OCI-LY1 (cell line): ENCODE results near the gene ZFHX3.
A peak's percentile ranks its signal among the peaks of the same experiment; 100 is the strongest.

Experiments used
- H2AFZ ChIP-seq: fragments of 200-600 bp; sonication (generic), shearing (Covaris generic); 2 replicates; pipeline ENCODE4 v1.6.0; 2014; ENCODE audit warnings: antibody characterized with exemption, mild to moderate bottlenecking, low read length
- H3F3A ChIP-seq: fragments of 200-600 bp; sonication (generic), shearing (Covaris generic); 2 replicates; pipeline ENCODE4 v1.6.0; 2014; ENCODE audit warnings: mild to moderate bottlenecking, antibody characterized with exemption, low read length, moderate library complexity; ENCODE audit not compliant: insufficient read depth
- H3K27ac ChIP-seq: fragments of 200-600 bp; sonication (generic); 2 replicates; pipeline ENCODE4 v1.5.1; 2014; ENCODE audit warnings: low read length, mixed run types, mild to moderate bottlenecking, low read depth; ENCODE audit not compliant: poor library complexity, severe bottlenecking
- H3K27me3 ChIP-seq: fragments of 200-600 bp; sonication (generic); 2 replicates; pipeline ENCODE4 v1.6.0; 2014; ENCODE audit warnings: antibody characterized with exemption, mild to moderate bottlenecking, low read length, moderate library complexity; ENCODE audit not compliant: insufficient read depth
- H3K36me3 ChIP-seq: fragments of 200-600 bp; sonication (generic); 2 replicates; pipeline ENCODE4 v1.6.1; 2014; ENCODE audit warnings: mild to moderate bottlenecking, antibody characterized with exemption, low read length, moderate library complexity, mixed read lengths; ENCODE audit not compliant: insufficient read depth
- H3K4me1 ChIP-seq: fragments of 200-600 bp; sonication (generic); 2 replicates; pipeline ENCODE4 v1.5.1; 2014; ENCODE audit warnings: mild to moderate bottlenecking, low read length, moderate library complexity; ENCODE audit not compliant: insufficient read depth, severe bottlenecking
- H3K4me2 ChIP-seq: fragments of 200-600 bp; sonication (generic), shearing (Covaris generic); 2 replicates; pipeline ENCODE4 v1.6.1; 2014; ENCODE audit warnings: low read length
- H3K4me3 ChIP-seq: fragments of 200-600 bp; sonication (generic); 2 replicates; pipeline ENCODE4 v1.5.1; 2014; ENCODE audit warnings: low read length, low read depth, mild to moderate bottlenecking, mixed read lengths; ENCODE audit not compliant: poor library complexity, severe bottlenecking
- H3K79me2 ChIP-seq: fragments of 200-600 bp; shearing (Covaris generic); 2 replicates; pipeline ENCODE4 v1.6.1; 2016; ENCODE audit warnings: mixed run types, low read length, mixed read lengths; ENCODE audit not compliant: insufficient read depth
- H3K9ac ChIP-seq: fragments of 200-600 bp; sonication (generic), shearing (Covaris generic); 2 replicates; pipeline ENCODE4 v1.6.1; 2014; ENCODE audit warnings: mild to moderate bottlenecking, low read length, mixed read lengths
- H3K9me2 ChIP-seq: fragments of 200-600 bp; sonication (generic), shearing (Covaris generic); 2 replicates; pipeline ENCODE4 v1.6.1; 2014; ENCODE audit warnings: low read depth, mild to moderate bottlenecking, low read length, mixed read lengths
- H3K9me3 ChIP-seq: fragments of 200-600 bp; shearing (Covaris generic); 2 replicates; pipeline ENCODE4 v1.6.1; 2014; ENCODE audit warnings: low read length, mixed read lengths
- H4K20me1 ChIP-seq: fragments of 200-600 bp; sonication (generic), shearing (Covaris generic); 2 replicates; pipeline ENCODE4 v1.6.0; 2016; ENCODE audit warnings: mild to moderate bottlenecking, low read length; ENCODE audit not compliant: insufficient read depth
- CTCF ChIP-seq: fragments of 200-600 bp; sonication (generic), shearing (Covaris generic); IDR thresholded peaks from 2 replicates; pipeline ENCODE4 v1.5.1; 2017; ENCODE audit warnings: mild to moderate bottlenecking, antibody characterized with exemption, low read length, moderate library complexity, mixed read lengths
- EZH2 ChIP-seq: fragments of 200-600 bp; sonication (generic), shearing (Covaris generic); IDR thresholded peaks from 2 replicates; pipeline ENCODE4 v1.8.0; 2017; ENCODE audit warnings: borderline replicate concordance, mixed run types, mild to moderate bottlenecking, antibody characterized with exemption, low read length, moderate library complexity, mixed read lengths

ZFHX3 gene

GRCh38 chr16:72995151-72995881 lies 52.6 kb downstream of the ZFHX3 start:
- H3K4me1 ChIP-seq = no peaks in the 10 kb centered on the region
- no peaks in the 10 kb centered on the region for H3K79me2 ChIP-seq
- H3K27me3 ChIP-seq = 0 out of 2 replicates have a peak, but pooled peaks cover 4% of the 10 kb centered on the region

GRCh38 chr16:72992142-72992601 lies 55.8 kb downstream of the ZFHX3 start:
- H3K27me3 ChIP-seq = no peaks in the 10 kb centered on the region
- H4K20me1 ChIP-seq = no peaks in the 10 kb centered on the region
- H3K79me2 ChIP-seq = no peaks in the 10 kb centered on the region
- H3K9ac ChIP-seq = no peak overlapping the region
- no peaks in the 10 kb centered on the region for H3F3A ChIP-seq
- no peak for TF ChIP-seq EZH2
- TF ChIP-seq CTCF = no peak
- no peak overlapping the region for H3K4me3 ChIP-seq
- no peak overlapping the region for H2AFZ ChIP-seq
- no peak overlapping the region for H3K27ac ChIP-seq
- no peaks in the 10 kb centered on the region for H3K9me2 ChIP-seq
- H3K9me3 ChIP-seq = no peaks in the 10 kb centered on the region
- no peak overlapping the region for H3K4me2 ChIP-seq
- H3K4me1 ChIP-seq = no peaks in the 10 kb centered on the region
- H3K36me3 ChIP-seq = no peaks in the 10 kb centered on the region; the same call in 1 of the 2 replicates

More at GRCh38 chr16:72995151-72995881, 52.6 kb downstream of the ZFHX3 start:
- Histone ChIP-seq H3K9me3 (no peaks in the 10 kb centered on the region), H3K36me3 (no peaks in the 10 kb centered on the region; the same call in 1 of the 2 replicates), H4K20me1 (no peaks in the 10 kb centered on the region), H3K27ac (no peak overlapping the region), H3K4me2 (no peak overlapping the region), H3F3A (no peaks in the 10 kb centered on the region), H2AFZ (no peak overlapping the region), H3K9me2 (no peaks in the 10 kb centered on the region), H3K4me3 (no peak overlapping the region), H3K9ac (no peak overlapping the region)
- TF ChIP-seq EZH2 (no peak), CTCF (peak; percentile 43; the same call in 1 of the 2 replicates)

- H3K27ac ChIP-seq = no peak overlapping the region
- no peaks in the 10 kb centered on the region for H3K79me2 ChIP-seq
Observed at GRCh38 chr16:72991644-72992043, 56.3 kb downstream of the ZFHX3 start.

More at GRCh38 chr16:72991644-72992043, 56.3 kb downstream of the ZFHX3 start:
- Histone ChIP-seq H2AFZ (no peak overlapping the region), H3K4me3 (no peak overlapping the region), H3K4me2 (no peak overlapping the region), H3K9me3 (no peaks in the 10 kb centered on the region), H3K4me1 (no peaks in the 10 kb centered on the region), H3K9me2 (no peaks in the 10 kb centered on the region), H3F3A (no peaks in the 10 kb centered on the region), H3K27me3 (no peaks in the 10 kb centered on the region), H3K36me3 (no peaks in the 10 kb centered on the region; the same call in 1 of the 2 replicates), H4K20me1 (no peaks in the 10 kb centered on the region), H3K9ac (no peak overlapping the region)
- no peak for TF ChIP-seq EZH2
- TF ChIP-seq CTCF = no peak
